ENCODE data around the gene TRIM15.

TRIM15 gene

DNA sequence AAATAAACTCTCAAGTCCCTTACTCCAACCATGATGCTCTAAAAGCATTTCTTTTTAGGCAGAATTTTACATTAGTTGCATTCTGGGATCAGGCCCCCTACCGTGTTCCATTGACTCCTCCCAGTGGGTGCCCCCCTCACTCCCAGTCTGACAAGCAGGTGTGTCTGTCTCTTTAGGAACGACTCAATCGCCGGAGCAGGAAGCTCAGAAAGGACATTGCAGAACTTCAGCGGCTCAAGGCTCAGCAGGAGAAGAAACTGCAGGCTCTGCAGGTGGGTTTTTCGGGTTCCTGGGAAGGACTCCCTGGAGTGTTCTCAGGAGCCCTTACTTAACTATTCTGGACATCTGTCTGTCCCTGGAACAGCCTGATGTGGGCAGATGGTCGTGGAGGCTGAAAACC is 17.5 kb upstream of the TRIM15 start:
- DNase-seq (ENCODE audit: low read depth, low spot score), result no peak

DNA sequence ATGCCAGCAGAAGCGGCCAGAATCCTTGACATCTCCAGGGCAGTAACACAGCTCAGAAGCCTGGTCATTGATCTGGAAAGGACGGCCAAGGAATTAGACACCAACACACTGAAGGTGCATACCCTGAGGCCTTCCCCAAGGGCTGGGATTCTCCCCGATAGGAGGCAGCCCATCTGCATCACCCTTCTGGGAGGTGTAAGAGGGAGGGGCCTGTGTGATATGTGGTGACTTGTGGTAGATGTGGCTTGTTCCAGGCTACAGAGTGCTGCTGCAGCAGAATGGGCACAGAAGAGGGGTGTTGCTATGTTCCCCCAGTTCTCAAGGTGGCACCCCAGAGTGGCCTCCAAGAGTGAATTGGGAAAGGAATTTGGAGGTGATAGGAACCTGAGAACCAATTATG is 16.2 kb upstream of the TRIM15 start:
- no peak for DNase-seq (ENCODE audit: low read depth, low spot score)

DNA sequence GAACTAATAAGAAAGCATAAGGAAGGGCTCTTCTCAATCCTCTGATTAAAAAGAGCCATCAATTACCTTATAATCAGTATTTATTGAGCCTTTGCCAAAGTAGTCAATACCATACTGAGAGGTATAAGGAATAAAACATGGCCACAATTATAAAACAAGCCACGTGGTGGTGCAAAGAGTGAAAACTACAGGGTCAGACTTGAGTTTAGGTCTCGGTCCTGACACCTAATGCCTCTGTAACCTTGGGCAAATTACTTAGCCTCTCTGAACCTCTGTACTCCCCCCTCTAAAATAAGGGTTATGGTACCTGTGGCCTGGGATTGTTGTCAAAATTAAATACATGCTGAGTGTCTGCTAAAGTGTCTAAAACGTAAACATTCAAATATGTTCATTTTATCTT is 14.1 kb upstream of the TRIM15 start:
- no peak for DNase-seq (ENCODE audit: low read depth, low spot score)

DNA sequence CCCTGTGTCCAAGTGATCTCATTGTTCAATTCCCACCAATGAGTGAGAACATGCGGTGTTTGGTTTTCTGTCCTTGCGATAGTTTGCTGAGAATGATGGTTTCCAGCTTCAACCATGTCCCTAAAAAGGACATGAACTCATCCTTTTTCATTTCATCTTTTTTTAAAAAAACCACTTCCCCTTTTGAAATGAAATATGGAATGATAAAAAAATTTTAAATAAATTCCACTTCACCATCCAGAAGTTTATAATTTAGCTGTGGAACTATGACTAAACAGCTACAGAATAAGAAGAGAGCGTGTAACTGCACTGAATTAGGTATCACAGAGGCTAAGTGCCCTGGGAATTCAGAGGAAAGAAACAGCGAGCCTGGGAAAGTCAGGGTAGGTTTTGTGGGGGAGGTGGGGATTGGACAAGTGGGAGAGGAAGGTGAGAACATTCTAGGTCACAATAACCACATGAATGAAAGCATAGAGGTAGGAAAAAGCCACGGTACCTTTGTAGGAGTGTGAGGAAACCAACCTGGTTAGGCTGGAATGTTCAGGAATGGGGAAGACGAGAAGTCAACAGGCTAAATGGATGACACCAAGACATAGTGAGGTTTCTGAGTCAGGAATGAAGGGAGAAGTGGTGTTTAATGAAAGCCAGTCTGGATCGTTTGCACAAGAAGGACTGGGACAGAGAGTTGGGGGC is 13.3 kb upstream of the TRIM15 start:
- no peak for DNase-seq (ENCODE audit: low read depth, low spot score)

DNA sequence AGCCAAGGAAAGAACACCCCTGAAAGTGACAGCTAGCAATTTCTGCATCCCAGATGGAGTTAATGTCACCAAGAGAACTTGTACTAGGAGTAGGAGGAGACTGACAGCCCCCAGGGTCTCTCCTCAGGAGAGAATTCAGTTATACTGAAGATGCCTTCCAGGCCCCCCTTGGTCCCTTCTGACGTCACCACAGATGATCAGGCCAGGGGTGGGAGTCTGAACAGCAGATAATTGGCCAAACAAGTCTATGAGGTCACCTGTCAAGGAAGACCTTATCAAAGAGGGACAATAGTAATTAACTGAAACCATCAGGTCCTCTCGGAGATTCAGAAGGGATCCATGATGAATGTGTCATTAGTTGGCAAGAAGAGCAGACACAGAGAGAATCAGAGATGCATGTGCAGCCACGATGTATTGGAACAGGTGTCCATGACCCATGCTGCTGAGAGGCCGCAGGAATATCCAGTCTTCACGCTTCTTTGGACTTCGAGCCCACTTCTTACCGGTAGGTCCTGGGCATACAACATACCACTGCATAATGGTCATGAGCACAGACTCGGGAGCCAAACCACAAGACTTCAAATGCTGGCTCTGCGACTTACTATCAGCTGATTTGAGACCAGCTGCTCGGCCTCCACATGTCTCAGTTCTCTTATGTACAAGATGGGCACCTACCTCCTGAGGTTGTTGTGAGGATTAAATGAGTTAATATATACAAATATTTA is 12.5 kb upstream of the TRIM15 start:
- no peak for DNase-seq (ENCODE audit: low read depth, low spot score)

DNA sequence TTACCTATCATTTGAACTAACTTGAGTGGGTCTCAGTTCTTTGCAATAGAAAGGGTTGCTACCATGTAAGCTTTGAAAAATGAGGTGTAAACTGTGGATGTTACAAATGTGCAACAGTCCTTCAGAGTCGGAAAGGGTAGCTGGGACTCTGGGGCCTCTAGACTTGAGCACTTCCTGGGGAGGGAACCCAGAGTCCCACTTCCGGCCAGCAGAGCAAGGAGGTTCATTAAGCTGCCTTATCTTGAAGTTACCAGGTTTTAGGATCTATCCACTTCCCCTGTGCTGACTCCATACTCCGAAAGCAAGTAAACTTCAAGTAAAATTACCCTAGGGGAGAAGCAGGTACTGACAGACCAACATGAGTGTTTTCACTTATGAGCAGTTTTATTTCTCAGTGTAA is 11.8 kb upstream of the TRIM15 start:
- DNase-seq (ENCODE audit: low read depth, low spot score), result no peak

DNA sequence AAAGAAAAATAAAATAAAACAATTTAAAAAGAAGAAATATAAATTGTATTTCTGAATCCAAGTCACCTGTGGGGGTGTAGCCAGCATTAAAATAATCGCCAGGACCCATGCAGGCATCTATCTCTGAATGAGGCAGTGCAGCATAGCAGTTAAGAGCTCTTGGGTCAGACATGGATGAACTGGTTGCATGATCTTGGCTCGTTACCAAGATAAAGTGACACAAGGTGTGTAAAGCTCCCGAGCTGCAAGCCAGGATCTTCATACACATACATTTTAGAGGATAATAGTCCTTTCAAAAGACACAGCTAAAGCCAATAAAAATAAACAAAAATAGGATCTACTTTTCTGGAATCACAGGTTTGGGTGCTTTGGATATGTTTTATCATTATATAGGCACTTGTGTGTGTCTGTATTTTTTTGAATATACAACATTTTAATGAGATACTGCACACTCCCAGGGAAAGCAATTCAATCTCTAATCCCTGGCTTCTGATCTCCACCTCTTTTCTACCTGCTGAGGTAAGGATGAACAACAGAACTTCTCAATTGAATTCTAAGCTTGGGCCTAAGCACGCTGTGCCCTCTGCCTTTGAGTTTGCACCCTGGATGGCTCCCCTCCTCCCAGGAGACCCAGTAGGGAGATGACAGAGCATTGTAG is 11.2 kb upstream of the TRIM15 start:
- no peak for DNase-seq (ENCODE audit: low read depth, low spot score)

DNA sequence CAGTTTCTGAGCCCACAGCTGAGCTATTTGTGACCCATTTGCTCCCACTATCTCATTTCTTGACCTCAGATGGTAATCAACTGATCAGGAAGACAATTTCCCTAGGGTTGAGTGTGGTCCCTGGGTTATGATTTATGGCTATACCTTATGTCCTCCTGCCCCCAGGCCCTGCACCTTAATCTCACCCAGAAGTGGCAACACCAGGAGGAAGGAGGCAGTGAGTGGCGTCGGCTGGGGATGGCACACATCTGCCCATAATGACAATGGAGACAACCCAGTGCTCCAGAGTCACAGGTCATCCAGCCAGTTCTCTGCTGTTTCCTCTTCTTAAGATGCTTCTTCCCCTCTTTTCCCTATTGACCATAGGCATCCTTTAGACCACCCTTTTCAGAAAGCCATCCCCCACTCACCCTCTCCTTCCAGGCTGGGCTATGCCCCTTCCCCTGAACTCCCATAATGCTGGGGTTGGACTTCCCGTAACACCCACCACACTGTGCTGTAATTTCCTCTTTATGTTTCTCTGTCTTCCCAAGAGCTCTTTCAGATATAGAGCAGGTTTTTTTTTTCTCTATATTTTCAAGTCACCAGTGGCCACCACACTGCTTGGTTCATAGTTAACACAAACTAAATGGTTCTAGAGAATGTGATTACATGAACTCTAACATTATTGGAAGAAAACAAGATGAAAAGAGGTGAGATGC is 10.3 kb upstream of the TRIM15 start:
- DNase-seq (ENCODE audit: low read depth, low spot score), result no peak

DNA sequence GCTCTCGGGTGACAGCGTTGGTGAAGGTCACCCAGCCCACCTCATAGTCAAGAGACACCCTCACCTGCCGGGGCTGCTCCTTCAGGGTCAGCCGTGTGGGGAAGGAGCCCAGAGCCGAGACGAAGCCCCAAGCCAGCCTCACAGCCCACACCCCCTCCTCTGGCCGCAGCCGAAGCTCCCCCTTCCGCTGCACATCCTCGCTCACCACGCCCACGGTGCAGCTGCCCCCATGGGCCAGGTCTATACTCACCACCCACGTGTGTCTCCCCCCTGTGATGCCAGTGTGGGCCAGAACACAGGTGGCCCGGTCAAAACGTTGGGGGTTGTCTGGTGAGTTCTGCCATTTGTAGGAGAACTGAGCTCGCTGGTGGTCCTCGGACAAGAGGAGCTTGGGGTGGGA is 9.3 kb upstream of the TRIM15 start:
- no peak for DNase-seq (ENCODE audit: low read depth, low spot score)

DNA sequence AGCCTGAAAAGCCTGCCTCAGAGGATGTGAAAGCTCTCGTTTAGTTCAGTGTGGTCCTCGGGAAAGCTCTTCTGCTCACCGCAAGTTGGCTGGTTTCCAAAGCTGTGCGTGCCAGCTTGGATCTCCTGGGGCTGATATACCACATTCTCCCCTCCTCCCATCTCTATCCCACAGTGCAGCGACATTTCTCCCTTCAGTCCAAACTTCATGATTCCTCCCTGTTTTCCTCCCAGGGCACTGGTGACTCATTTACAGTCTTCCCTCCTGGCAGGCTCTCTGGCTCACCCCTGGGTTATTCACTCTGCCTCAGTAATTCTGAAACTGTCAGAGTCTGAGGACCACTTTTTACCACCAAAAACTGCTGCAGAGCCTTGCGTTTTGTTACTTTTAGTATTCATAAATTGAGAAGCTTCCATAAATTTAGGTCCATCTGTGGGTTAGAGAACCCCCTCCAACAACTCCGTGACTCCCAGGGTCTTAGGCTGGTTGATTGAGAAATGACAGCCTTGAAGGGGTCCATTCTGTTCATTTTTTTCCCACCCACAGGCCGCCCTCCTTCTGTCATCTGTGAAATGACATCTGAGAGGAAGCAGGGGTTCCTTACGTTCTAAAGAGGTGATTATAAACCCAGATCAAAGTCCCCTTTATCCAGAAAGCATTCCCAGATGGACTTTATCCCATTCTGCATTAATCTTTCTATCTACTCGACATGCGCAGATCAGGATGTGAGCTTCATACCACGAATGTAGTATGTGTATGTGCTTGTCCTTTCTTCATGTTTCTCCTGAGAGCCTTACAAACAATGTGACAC is 8.4 kb upstream of the TRIM15 start:
- no peak for DNase-seq (ENCODE audit: low read depth, low spot score)

DNA sequence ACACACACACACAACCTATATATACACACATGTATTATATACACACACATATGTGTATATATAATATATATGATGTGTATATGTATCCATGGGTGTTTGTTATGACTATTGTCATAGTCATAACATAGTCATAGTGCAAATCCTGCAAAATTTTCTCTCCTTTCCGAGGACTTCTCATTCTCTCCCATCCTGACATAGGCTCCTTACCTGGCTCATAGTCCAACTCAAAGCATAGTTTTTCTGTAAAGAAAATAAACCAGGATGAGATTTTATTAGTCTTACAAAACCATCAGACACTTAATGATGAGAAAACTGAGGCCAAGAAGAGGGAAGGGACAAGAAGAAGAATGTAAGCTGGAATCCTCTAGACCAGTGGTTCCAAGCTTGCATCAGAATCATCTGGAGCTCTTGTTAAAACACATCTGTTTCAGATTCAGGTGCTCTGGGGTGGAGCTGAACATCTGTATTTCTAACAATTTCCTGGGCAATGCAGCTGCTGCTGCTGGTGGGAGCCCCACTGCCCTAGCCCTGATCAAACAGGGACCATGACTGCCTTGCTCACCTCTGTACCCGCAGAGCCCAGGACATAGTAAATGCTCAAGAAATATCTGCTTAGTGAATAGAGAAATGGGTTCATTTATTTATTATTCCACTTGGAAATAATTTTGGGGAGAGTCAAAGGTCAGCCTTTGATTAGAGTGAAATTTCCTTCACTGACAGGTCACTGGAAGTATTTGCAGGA is 7.7 kb upstream of the TRIM15 start:
- DNase-seq (ENCODE audit: low read depth, low spot score), result no peak

DNA sequence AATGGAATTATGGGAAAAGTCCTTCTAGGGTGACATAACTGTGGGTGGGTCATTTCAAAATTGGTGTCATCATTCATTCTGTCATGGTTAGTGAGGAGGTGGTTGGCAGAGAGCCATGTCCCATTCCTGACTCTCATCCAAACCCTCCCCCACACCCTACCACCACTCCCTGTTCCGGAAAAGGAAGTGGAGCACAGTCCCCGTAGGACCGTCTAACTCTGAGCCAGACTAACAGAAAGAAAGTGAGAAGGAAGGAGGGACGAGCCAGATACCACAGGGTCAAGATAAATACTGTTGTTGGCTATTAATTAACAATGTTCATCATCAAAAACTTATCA is 7.1 kb upstream of the TRIM15 start:
- DNase-seq (ENCODE audit: low read depth, low spot score), result no peak

DNA sequence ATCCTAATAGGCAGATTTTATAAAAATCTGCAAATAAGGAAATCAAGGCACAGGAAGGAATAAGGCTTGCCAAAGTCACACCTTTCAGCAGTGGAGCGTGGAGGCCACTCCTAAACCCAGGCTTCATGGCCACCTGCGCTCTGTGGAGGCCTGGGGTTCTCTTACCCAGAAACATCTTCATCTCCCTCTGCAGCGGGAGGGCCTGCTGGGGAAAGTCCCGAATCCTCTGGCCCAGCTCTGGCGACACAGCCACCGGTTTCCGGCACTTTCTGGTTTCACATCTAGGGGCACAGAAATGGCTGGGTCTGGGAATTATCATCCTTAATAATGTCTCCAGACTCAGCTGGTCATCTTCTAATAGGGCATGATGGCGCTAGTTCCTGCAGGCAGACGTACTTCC is 6.6 kb upstream of the TRIM15 start:
- DNase-seq (ENCODE audit: low read depth, low spot score), result no peak

DNA sequence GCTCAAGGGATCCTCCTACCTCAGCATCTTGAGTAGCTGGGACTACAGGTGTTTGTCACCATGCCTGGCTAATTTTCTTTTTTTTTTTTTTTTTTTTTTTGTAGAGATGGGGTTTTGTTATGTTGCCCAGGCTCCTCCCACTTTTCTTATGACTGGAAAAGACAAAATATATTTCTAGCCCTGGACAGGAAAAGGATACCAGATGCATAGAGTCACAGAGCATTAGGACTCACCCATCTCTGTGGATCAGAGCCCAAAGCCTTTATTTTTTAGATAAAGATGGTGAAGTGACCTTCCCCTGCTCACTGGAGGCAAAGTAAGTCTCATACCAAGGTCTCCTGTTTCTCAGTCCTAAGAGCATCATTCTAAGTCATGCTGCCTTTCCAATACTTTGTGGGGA is 5.8 kb upstream of the TRIM15 start:
- DNase-seq (ENCODE audit: low read depth, low spot score), result no peak

DNA sequence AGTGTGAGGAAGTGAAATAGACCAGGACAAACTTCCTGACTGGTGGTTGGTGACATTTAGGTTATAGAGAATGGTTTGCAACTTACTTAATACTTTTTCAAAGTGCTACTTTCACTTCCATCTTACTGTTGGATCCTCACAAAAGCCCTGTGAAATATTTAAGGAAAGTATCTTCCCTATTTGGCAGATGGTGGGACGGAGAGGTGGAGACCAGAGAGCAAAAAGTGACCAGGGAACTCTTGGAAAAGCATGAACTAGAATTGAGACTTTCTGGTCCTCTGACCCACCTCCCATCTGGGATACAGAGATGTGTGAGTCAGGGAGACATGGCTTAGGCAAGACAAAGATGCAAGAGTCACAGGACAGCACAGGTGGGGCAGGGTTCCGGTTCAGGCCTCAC is 5.3 kb upstream of the TRIM15 start:
- no peak for DNase-seq (ENCODE audit: low read depth, low spot score)

DNA sequence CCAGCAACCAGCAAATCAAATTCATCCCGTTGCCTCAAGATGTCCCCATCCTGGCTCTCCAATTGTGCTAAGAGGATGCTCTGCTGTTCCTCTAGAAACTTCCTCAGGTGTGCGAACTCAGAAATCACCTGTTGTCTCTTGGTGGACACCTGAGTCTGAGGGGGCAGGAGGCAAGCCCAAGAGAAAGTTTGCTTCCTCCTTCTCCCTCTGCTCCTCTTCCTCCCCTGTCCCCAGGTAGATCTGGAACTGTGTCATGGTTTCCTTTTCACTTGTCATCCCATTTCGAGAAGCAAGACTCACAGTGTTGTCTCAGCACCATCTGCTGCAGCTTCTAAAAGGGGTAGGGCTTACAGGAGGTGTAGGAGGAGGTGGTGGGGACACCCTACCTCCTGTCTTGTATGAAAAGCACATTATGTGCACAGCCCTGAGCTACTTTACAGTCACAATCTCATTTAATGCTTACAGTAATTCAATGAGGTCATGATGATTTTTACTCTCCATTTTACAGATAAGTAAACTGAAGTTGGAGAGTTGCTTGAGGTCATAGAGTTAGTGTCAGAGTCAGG is 4.8 kb upstream of the TRIM15 start:
- DNase-seq (ENCODE audit: low read depth, low spot score), result no peak

DNA sequence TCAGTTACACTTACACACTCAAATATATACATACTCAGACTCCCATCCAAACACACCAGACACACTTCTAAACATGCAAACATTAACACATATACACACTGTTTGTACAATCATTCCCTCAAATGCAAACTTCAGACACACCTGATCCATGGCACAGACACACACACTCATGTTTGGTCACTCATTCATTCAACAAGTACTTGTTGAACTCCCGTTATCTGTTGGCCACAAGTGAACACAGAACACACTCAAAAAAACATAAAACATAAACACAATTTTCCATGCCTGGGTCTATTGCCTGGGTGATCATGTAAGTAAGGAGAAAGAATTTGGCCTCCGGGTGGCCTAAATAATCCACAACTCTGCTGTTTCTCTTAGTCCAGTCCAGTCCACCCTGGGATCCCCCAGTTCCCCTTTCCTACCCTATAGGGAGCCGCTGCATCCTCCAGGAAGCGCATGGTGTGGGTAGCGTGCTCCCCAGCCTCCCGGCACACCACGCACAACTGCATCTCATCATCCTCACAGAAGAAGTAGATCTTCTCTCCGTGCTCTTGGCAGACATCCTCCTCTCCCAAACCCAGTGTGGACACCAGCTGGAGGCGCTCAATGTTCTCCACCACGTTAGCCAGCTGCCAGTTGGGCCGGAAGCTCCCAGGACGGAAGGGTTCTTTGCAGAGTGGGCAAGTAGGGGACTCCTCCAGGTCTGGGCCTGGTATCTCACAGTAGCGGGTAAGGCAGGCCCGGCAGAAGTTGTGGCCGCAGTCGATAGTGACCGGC is 3.1 kb upstream of the TRIM15 start:
- DNase-seq (ENCODE audit: low read depth, low spot score), result no peak

DNA sequence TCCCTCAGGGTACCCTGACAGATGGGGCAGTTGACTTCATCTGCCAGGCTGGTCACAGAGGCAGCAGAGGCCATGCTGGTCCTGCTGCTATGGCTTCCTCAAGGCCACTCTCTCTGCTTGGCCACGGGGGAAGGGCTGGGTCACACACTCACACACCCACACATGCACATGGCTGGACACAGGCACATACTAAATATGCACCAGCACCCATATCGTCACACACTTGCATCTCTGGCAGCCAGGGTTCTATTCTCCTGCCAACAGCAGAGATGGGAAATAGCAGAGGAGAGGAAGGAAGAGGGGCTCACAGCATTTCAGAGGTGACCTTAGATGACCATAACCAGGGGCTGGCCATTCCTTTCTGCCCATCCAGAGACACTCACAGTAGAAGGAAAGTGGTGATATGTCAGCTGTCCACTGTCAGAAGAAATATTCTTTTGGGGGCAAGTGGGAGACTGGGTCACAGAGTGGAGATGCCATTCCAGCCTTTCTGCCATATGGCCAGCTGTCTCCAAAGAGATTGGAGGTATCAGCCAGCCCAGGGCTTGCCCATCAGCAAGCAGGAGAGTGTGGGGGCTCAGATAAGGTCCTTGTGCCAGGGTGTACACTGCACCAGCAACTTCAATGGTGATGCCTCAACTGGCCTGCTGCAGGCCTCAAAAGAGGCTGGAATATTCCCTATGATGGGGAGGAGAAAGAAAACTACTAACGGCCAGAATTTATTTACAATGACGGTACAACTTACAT is 2.4 kb upstream of the TRIM15 start, which contains the start of gene TRIM10:
Gene TRIM10, minus strand, starts transcription at position 427 of the 747 bp plus-strand sequence. Its CDS starts 353 bp downstream, at position 74.
- DNase-seq (ENCODE audit: low read depth, low spot score), result no peak

Data from activated naive CD8-positive, alpha-beta T cell treated with anti-CD3 and anti-CD28 coated beads, Interleukin-2, amount 50 U/mL, for 16 hours (primary cell).